Chondrocyte (in vitro differentiated cells): ENCODE data around the gene CFAP206. TPM values are rescaled to one million over a fixed set of nuclear protein-coding genes. Genes with fewer than 3 reads are reported as not detected.

Experiments
- DNase-seq: peaks from one replicate; pipeline ENCODE4 v3.0.0; 2021; ENCODE audit warnings: mixed read lengths, low spot score
- H3K27ac Mint-ChIP-seq: one replicate; pipeline ENCODE4 v1.8.0; 2021; ENCODE audit warnings: mild to moderate bottlenecking, moderate library complexity, mixed read lengths; ENCODE audit not compliant: unreplicated experiment
- H3K27me3 Mint-ChIP-seq: 2 replicates; pipeline ENCODE4 v1.8.0; 2021; ENCODE audit warnings: low read depth, mixed read lengths
- H3K36me3 Mint-ChIP-seq: 2 replicates; pipeline ENCODE4 v1.8.0; 2021; ENCODE audit warnings: low read depth, mixed read lengths
- H3K4me1 Mint-ChIP-seq: 2 replicates; pipeline ENCODE4 v1.8.0; 2021; ENCODE audit warnings: low read depth, mild to moderate bottlenecking, mixed read lengths
- H3K4me3 Mint-ChIP-seq: one replicate; pipeline ENCODE4 v1.8.0; 2021; ENCODE audit warnings: mild to moderate bottlenecking, moderate library complexity, mixed read lengths; ENCODE audit not compliant: unreplicated experiment
- H3K9me3 Mint-ChIP-seq: 2 replicates; pipeline ENCODE4 v1.8.0; 2021; ENCODE audit warnings: low read depth, mixed read lengths
- total RNA-seq: library from RNA; stranded (reverse); gene quantifications from 3 replicates; pipeline ENCODE4 v1.2.1, GENCODE V29; 2021
- TF ChIP-seq, protein P1 (sequence below): fragments of 200-600 bp; sonication (generic); IDR thresholded peaks from 2 replicates; pipeline ENCODE4 v1.5.0; 2021; ENCODE audit warnings: antibody characterized with exemption, mild to moderate bottlenecking, moderate library complexity

CFAP206 gene
- total RNA-seq, 1 donor from 2014 or later, result 0.12 TPM

DNA sequence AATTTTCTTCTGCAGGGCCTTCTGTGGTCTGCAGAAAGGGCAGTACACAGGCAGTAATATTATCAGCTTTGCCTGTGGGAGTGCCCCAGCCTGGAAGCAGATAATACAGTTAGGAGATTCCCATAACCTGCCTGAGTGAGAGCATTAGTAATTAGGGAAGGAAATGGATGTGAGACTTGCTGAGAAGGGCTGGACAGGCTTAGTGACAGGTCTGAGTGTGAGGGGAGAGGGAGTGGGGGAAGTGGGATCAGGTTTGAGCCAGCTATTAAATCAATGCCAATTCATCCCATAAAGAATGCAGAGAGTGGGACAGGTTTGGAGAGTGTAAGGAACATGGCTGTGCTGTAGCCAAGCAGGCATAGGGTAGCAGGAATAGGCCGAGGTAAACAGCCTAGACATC, 10.1 kb upstream of the CFAP206 start:
- no peak overlapping the region for H3K27ac Mint-ChIP-seq
- DNase-seq, result no peak
- H3K27me3 Mint-ChIP-seq, result no peaks in the 10 kb centered on the region
- TF ChIP-seq, protein P1, sequence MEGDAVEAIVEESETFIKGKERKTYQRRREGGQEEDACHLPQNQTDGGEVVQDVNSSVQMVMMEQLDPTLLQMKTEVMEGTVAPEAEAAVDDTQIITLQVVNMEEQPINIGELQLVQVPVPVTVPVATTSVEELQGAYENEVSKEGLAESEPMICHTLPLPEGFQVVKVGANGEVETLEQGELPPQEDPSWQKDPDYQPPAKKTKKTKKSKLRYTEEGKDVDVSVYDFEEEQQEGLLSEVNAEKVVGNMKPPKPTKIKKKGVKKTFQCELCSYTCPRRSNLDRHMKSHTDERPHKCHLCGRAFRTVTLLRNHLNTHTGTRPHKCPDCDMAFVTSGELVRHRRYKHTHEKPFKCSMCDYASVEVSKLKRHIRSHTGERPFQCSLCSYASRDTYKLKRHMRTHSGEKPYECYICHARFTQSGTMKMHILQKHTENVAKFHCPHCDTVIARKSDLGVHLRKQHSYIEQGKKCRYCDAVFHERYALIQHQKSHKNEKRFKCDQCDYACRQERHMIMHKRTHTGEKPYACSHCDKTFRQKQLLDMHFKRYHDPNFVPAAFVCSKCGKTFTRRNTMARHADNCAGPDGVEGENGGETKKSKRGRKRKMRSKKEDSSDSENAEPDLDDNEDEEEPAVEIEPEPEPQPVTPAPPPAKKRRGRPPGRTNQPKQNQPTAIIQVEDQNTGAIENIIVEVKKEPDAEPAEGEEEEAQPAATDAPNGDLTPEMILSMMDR, result no peak
- no peaks in the 10 kb centered on the region for H3K36me3 Mint-ChIP-seq
- no peaks in the 10 kb centered on the region for H3K4me1 Mint-ChIP-seq
- no peaks in the 10 kb centered on the region for H3K9me3 Mint-ChIP-seq
- no peak overlapping the region for H3K4me3 Mint-ChIP-seq

DNA sequence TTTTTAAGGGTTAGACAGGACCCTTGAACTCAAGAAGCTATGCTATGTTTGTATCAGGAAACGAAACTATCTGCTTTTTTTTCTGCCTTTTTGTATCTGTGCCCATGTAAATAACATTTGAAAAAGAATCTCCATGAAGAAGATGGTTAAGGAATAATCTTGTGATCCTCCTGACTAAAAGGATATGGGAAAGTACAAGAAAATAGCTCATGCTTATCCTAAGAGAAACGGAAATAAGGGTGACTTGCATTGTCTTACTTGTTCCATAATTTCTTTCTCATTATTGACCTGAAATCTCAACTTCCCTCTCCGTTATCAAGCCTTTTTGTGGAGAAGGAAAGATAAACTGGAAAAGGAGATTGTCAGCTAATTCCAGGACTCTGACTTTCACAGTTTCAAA, 5.9 kb upstream of the CFAP206 start:
- TF ChIP-seq, protein P1, result no peak
- no peak overlapping the region for H3K27ac Mint-ChIP-seq
- H3K27me3 Mint-ChIP-seq, result peaks cover 1% of the 10 kb centered on the region
- no peaks in the 10 kb centered on the region for H3K36me3 Mint-ChIP-seq
- no peak for DNase-seq
- no peaks in the 10 kb centered on the region for H3K4me1 Mint-ChIP-seq
- H3K4me3 Mint-ChIP-seq, result no peak overlapping the region
- H3K9me3 Mint-ChIP-seq, result no peaks in the 10 kb centered on the region

DNA sequence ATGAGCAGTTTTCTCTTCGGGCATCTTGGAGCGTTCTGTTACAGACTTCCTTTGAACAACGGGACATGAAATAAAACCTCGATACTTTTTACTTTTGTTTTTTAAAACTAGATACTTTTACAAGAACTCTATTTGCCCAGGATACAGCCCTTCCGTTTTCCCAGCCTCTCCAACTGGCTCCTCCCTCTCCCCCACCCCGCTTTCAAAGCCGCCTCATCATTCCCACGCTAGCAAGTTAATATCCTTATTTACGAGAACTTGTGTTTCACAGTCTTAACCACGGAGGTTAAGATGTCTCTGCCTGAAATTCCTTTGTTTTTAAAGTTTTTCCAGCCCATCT, 241 bp upstream of the CFAP206 start:
- DNase-seq, result no peak
- Mint-ChIP-seq H3K36me3 (peaks cover 3% of the 10 kb centered on the region), H3K4me1 (peaks cover 10% of the 10 kb centered on the region), H3K27me3 (peaks cover 12% of the 10 kb centered on the region), H3K9me3 (no peaks in the 10 kb centered on the region), H3K4me3 (peak overlapping the region; percentile 93), H3K27ac (peak overlapping the region; percentile 87)
- TF ChIP-seq, protein P1, result no peak

DNA sequence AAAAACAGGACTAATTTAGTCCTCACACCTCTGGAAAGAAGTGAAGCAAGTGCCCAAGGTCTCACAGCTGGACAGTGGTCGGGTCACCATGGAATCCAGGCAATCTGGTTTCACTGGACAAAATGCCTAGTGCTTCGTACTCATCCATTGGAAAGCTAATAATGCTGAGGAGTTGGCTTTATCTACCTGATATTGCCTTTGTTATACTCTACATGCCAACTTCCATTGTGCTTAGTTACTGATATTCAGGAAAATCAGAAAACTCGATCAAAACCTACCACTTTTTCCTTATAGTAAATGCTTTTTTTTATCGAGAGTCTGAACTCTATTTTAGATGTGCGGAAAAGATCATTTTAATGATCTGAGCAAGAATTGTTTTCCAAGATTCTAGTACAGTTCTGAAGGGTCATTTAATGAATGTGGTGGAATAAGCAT, 966 bp downstream of the CFAP206 start:
- Mint-ChIP-seq H3K9me3 (no peaks in the 10 kb centered on the region), H3K4me1 (peaks cover 10% of the 10 kb centered on the region), H3K36me3 (peaks cover 3% of the 10 kb centered on the region), H3K27ac (peak overlapping the region; percentile 87), H3K27me3 (peaks cover 12% of the 10 kb centered on the region), H3K4me3 (peak overlapping the region; percentile 93)
- DNase-seq, result no peak
- TF ChIP-seq, protein P1, result no peak

DNA sequence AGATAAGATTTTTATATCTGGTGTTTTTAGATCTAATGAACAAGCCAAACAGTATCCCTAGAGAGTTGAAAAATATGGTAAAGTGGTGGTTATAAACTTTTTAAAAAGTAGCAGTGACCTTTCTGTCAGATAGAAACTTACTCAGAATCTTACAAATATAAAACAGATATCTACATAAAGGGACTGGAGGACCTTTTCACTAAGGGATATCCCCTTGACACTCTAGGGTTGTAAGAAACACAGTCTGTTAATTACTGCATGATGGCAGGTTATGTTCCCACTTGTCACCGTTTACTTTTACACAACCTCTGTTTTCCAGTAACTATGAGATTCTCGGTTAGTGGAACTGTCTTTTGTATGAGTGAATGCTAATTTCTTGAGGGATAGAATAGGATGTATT, 11.5 kb downstream of the CFAP206 start:
- H3K4me3 Mint-ChIP-seq, result no peak overlapping the region
- no peaks in the 10 kb centered on the region for H3K9me3 Mint-ChIP-seq
- DNase-seq, result no peak
- H3K27ac Mint-ChIP-seq, result no peak overlapping the region
- no peaks in the 10 kb centered on the region for H3K4me1 Mint-ChIP-seq
- H3K27me3 Mint-ChIP-seq, result peaks cover 9% of the 10 kb centered on the region
- TF ChIP-seq, protein P1, result no peak
- no peaks in the 10 kb centered on the region for H3K36me3 Mint-ChIP-seq
